GM23338 (cell line): ENCODE data around the gene RRP8. TPM values are rescaled to one million over a fixed set of nuclear protein-coding genes. Genes with fewer than 3 reads are reported as not detected.

ENCODE experiments used
- ATAC-seq: fragments of 200-7000 bp; cut with Tn5 transposase; 3 replicates; pipeline ENCODE4 v1.9.1; 2020
- DNase-seq: peaks from one replicate; pipeline ENCODE4 v3.0.0-alpha.2; 2015; ENCODE audit warnings: low spot score
- H2AFZ ChIP-seq: fragments of 200-600 bp; sonication (generic); 2 replicates; pipeline ENCODE4 v1.8.0; 2016; ENCODE audit warnings: antibody characterized with exemption, mild to moderate bottlenecking, moderate library complexity
- H3F3A ChIP-seq: fragments of 200-600 bp; sonication (generic); replicated peaks from 2 replicates; pipeline ENCODE4 v1.8.0; 2017; ENCODE audit warnings: antibody characterized with exemption, mixed run types, low read depth
- H3K27ac ChIP-seq: fragments of 200-600 bp; sonication (generic); 2 replicates; pipeline ENCODE4 v1.6.1; 2016; ENCODE audit warnings: low read depth
- H3K27me3 ChIP-seq: fragments of 200-600 bp; sonication (generic); 2 replicates; pipeline ENCODE4 v1.8.0; 2016; ENCODE audit warnings: mild to moderate bottlenecking, mixed run types, moderate library complexity; ENCODE audit not compliant: insufficient read depth
- H3K36me3 ChIP-seq: fragments of 200-600 bp; sonication (generic); 2 replicates; pipeline ENCODE4 v1.8.0; 2016; ENCODE audit warnings: mild to moderate bottlenecking; ENCODE audit not compliant: insufficient read depth
- H3K4me1 ChIP-seq: fragments of 200-600 bp; sonication (generic); 2 replicates; pipeline ENCODE4 v1.8.0; 2016; ENCODE audit warnings: mild to moderate bottlenecking, moderate library complexity; ENCODE audit not compliant: insufficient read depth
- H3K4me2 ChIP-seq: fragments of 200-600 bp; sonication (generic); 2 replicates; pipeline ENCODE4 v1.7.1; 2017; ENCODE audit warnings: mixed run types
- H3K4me3 ChIP-seq: fragments of 200-600 bp; sonication (generic); 2 replicates; pipeline ENCODE4 v1.6.1; 2016; ENCODE audit warnings: mixed run types
- H3K79me2 ChIP-seq: fragments of 200-600 bp; sonication (generic); replicated peaks from 2 replicates; pipeline ENCODE4 v1.8.0; 2017; ENCODE audit warnings: mild to moderate bottlenecking; ENCODE audit not compliant: insufficient read depth
- H3K9me2 ChIP-seq: fragments of 200-600 bp; sonication (generic); 2 replicates; pipeline ENCODE4 v1.8.0; 2017; ENCODE audit not compliant: insufficient read depth
- H4K20me1 ChIP-seq: fragments of 200-600 bp; sonication (generic); replicated peaks from 2 replicates; pipeline ENCODE4 v1.8.0; 2017; ENCODE audit warnings: mild to moderate bottlenecking; ENCODE audit not compliant: insufficient read depth
- H3K27ac Mint-ChIP-seq: 2 replicates; pipeline ENCODE4 v1.8.0; 2020; ENCODE audit warnings: inconsistent platforms, mild to moderate bottlenecking, moderate library complexity, mixed read lengths
- H3K27me3 Mint-ChIP-seq: 3 replicates; pipeline ENCODE4 v1.8.0; 2022; ENCODE audit warnings: low read depth, mild to moderate bottlenecking, moderate library complexity, mixed read lengths, inconsistent platforms; ENCODE audit not compliant: insufficient read depth, poor library complexity
- H3K36me3 Mint-ChIP-seq: 3 replicates; pipeline ENCODE4 v1.8.0; 2021; ENCODE audit warnings: low read depth, mild to moderate bottlenecking, inconsistent platforms, moderate library complexity, mixed read lengths
- H3K4me1 Mint-ChIP-seq: 3 replicates; pipeline ENCODE4 v1.8.0; 2020; ENCODE audit warnings: mild to moderate bottlenecking, inconsistent platforms, mixed read lengths
- H3K4me3 Mint-ChIP-seq: 3 replicates; pipeline ENCODE4 v1.8.0; 2021; ENCODE audit warnings: moderate library complexity, mild to moderate bottlenecking, inconsistent platforms, mixed read lengths
- H3K9me3 Mint-ChIP-seq: 3 replicates; pipeline ENCODE4 v1.8.0; 2020; ENCODE audit warnings: moderate library complexity, mild to moderate bottlenecking, inconsistent platforms, mixed read lengths
- CREB1 ChIP-seq: fragments of 250-450 bp; sonication (Bioruptor Pico); IDR thresholded peaks from 2 replicates; pipeline ENCODE4 v1.5.0; 2020; ENCODE audit warnings: low read depth, mild to moderate bottlenecking, moderate library complexity
- EZH2 ChIP-seq: fragments of 200-600 bp; sonication (generic); IDR thresholded peaks from one replicate; pipeline ENCODE4 v1.8.0; 2017; ENCODE audit warnings: antibody characterized with exemption, mild to moderate bottlenecking, low read depth; ENCODE audit not compliant: unreplicated experiment
- EZH2phosphoT487 ChIP-seq: fragments of 200-600 bp; sonication (generic); IDR thresholded peaks from one replicate; pipeline ENCODE4 v1.8.1; 2018; ENCODE audit warnings: antibody characterized with exemption; ENCODE audit not compliant: unreplicated experiment
- JUNB ChIP-seq: IDR thresholded peaks from one replicate; pipeline ENCODE4 v1.6.1; 2016; ENCODE audit warnings: antibody characterized with exemption; ENCODE audit not compliant: unreplicated experiment
- NANOG ChIP-seq: IDR thresholded peaks from 2 replicates; pipeline ENCODE4 v1.6.1; 2016; ENCODE audit warnings: antibody characterized with exemption, borderline replicate concordance
- POLR2AphosphoS5 ChIP-seq: IDR thresholded peaks from 2 replicates; pipeline ENCODE4 v1.6.1; 2016; ENCODE audit warnings: antibody characterized with exemption, low read depth
- REST ChIP-seq: IDR thresholded peaks from one replicate; pipeline ENCODE4 v1.6.1; 2018; ENCODE audit warnings: antibody characterized with exemption; ENCODE audit not compliant: unreplicated experiment
- STAT1 ChIP-seq: IDR thresholded peaks from one replicate; pipeline ENCODE4 v1.6.1; 2016; ENCODE audit warnings: antibody characterized with exemption; ENCODE audit not compliant: unreplicated experiment
- ZNF114 ChIP-seq: fragments of 250-450 bp; sonication (Bioruptor Pico); IDR thresholded peaks from 2 replicates; pipeline ENCODE4 v1.5.0; 2020; ENCODE audit warnings: mild to moderate bottlenecking, moderate library complexity
- ZNF331 ChIP-seq: fragments of 250-450 bp; sonication (Bioruptor Pico); IDR thresholded peaks from 2 replicates; pipeline ENCODE4 v1.5.0; 2020; ENCODE audit warnings: low read depth, mild to moderate bottlenecking, moderate library complexity
- polyA plus RNA-seq: library from polyadenylated mRNA; unstranded; fragments of >200 nt; fragmentation: Nextera tagmentation; extraction: Ambion mirVana; gene quantifications from 2 replicates; pipeline ENCODE4 v1.2.1, GENCODE V29; 2016
- total RNA-seq: library from RNA; depleted of rRNA; stranded (reverse); fragments of >200 nt; shearing (Covaris generic); gene quantifications from 2 replicates; pipeline ENCODE4 v1.2.3, GENCODE V29; 2014
- TF ChIP-seq, protein P1 (sequence below): IDR thresholded peaks from 2 replicates; pipeline ENCODE4 v1.6.1; 2016; ENCODE audit warnings: antibody characterized with exemption
- TF ChIP-seq, protein P2 (sequence below), 2 experiments: fragments of 200-600 bp in 1 of 2; sonication (generic) in 1 of 2; conservative IDR thresholded peaks; 2 replicates each; pipeline versions ENCODE4 v1.5.1 to v1.6.1; 2016 to 2017; ENCODE audit warnings: antibody characterized with exemption in 2 of 2, low read depth in 2 of 2, mild to moderate bottlenecking in 2 of 2, moderate library complexity in 1 of 2
- TF ChIP-seq, protein P3 (sequence below): fragments of 250-450 bp; sonication (Bioruptor Pico); IDR thresholded peaks from 2 replicates; pipeline ENCODE4 v1.5.0; 2020; ENCODE audit warnings: mild to moderate bottlenecking, moderate library complexity

Gene RRP8
- total and polyA plus RNA-seq, 2 experiments from 2014 or later: 7.4 to 13.7 TPM

GRCh38 chr11:6615882-6616585 is 12.6 kb upstream of the RRP8 start:
- no peak for TF ChIP-seq CREB1 (CRISPR knock-in tag)
- TF ChIP-seq POLR2AphosphoS5: no peak
- no peak for TF ChIP-seq REST
- TF ChIP-seq STAT1: no peak
- TF ChIP-seq ZNF331: no peak
- TF ChIP-seq, protein P1, sequence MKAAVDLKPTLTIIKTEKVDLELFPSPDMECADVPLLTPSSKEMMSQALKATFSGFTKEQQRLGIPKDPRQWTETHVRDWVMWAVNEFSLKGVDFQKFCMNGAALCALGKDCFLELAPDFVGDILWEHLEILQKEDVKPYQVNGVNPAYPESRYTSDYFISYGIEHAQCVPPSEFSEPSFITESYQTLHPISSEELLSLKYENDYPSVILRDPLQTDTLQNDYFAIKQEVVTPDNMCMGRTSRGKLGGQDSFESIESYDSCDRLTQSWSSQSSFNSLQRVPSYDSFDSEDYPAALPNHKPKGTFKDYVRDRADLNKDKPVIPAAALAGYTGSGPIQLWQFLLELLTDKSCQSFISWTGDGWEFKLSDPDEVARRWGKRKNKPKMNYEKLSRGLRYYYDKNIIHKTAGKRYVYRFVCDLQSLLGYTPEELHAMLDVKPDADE: no peak
- TF ChIP-seq ZNF114 (CRISPR knock-in tag): no peak
- no peak for TF ChIP-seq EZH2phosphoT487
- TF ChIP-seq, protein P2, sequence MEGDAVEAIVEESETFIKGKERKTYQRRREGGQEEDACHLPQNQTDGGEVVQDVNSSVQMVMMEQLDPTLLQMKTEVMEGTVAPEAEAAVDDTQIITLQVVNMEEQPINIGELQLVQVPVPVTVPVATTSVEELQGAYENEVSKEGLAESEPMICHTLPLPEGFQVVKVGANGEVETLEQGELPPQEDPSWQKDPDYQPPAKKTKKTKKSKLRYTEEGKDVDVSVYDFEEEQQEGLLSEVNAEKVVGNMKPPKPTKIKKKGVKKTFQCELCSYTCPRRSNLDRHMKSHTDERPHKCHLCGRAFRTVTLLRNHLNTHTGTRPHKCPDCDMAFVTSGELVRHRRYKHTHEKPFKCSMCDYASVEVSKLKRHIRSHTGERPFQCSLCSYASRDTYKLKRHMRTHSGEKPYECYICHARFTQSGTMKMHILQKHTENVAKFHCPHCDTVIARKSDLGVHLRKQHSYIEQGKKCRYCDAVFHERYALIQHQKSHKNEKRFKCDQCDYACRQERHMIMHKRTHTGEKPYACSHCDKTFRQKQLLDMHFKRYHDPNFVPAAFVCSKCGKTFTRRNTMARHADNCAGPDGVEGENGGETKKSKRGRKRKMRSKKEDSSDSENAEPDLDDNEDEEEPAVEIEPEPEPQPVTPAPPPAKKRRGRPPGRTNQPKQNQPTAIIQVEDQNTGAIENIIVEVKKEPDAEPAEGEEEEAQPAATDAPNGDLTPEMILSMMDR (conservative IDR thresholded peaks at IDR 0.05; ENCODE audit: low read depth in 2 of 2): no peak
- TF ChIP-seq, protein P3, sequence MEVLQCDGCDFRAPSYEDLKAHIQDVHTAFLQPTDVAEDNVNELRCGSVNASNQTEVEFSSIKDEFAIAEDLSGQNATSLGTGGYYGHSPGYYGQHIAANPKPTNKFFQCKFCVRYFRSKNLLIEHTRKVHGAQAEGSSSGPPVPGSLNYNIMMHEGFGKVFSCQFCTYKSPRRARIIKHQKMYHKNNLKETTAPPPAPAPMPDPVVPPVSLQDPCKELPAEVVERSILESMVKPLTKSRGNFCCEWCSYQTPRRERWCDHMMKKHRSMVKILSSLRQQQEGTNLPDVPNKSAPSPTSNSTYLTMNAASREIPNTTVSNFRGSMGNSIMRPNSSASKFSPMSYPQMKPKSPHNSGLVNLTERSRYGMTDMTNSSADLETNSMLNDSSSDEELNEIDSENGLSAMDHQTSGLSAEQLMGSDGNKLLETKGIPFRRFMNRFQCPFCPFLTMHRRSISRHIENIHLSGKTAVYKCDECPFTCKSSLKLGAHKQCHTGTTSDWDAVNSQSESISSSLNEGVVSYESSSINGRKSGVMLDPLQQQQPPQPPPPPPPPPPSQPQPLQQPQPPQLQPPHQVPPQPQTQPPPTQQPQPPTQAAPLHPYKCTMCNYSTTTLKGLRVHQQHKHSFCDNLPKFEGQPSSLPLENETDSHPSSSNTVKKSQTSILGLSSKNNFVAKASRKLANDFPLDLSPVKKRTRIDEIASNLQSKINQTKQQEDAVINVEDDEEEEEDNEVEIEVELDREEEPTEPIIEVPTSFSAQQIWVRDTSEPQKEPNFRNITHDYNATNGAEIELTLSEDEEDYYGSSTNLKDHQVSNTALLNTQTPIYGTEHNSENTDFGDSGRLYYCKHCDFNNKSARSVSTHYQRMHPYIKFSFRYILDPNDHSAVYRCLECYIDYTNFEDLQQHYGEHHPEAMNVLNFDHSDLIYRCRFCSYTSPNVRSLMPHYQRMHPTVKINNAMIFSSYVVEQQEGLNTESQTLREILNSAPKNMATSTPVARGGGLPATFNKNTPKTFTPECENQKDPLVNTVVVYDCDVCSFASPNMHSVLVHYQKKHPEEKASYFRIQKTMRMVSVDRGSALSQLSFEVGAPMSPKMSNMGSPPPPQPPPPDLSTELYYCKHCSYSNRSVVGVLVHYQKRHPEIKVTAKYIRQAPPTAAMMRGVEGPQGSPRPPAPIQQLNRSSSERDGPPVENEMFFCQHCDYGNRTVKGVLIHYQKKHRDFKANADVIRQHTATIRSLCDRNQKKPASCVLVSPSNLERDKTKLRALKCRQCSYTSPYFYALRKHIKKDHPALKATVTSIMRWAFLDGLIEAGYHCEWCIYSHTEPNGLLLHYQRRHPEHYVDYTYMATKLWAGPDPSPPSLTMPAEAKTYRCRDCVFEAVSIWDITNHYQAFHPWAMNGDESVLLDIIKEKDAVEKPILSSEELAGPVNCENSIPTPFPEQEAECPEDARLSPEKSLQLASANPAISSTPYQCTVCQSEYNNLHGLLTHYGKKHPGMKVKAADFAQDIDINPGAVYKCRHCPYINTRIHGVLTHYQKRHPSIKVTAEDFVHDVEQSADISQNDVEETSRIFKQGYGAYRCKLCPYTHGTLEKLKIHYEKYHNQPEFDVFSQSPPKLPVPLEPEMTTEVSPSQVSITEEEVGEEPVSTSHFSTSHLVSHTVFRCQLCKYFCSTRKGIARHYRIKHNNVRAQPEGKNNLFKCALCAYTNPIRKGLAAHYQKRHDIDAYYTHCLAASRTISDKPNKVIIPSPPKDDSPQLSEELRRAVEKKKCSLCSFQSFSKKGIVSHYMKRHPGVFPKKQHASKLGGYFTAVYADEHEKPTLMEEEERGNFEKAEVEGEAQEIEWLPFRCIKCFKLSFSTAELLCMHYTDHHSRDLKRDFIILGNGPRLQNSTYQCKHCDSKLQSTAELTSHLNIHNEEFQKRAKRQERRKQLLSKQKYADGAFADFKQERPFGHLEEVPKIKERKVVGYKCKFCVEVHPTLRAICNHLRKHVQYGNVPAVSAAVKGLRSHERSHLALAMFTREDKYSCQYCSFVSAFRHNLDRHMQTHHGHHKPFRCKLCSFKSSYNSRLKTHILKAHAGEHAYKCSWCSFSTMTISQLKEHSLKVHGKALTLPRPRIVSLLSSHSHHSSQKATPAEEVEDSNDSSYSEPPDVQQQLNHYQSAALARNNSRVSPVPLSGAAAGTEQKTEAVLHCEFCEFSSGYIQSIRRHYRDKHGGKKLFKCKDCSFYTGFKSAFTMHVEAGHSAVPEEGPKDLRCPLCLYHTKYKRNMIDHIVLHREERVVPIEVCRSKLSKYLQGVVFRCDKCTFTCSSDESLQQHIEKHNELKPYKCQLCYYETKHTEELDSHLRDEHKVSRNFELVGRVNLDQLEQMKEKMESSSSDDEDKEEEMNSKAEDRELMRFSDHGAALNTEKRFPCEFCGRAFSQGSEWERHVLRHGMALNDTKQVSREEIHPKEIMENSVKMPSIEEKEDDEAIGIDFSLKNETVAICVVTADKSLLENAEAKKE (CRISPR knock-in tag): no peak
- TF ChIP-seq JUNB: no peak
- TF ChIP-seq EZH2: no peak
- TF ChIP-seq NANOG: no peak
- Histone ChIP-seq H3F3A (no peaks in the 10 kb centered on the region; the same call in 1 of the 2 replicates), H3K9me2 (no peaks in the 10 kb centered on the region), H3K79me2 (peaks cover 15% of the 10 kb centered on the region), H3K27ac (no peak overlapping the region), H3K27me3 (no peaks in the 10 kb centered on the region), H3K4me1 (peaks cover 19% of the 10 kb centered on the region), H3K36me3 (peaks cover 2% of the 10 kb centered on the region; the same call in 1 of the 2 replicates), H4K20me1 (no peaks in the 10 kb centered on the region; the same call in 1 of the 2 replicates), H3K4me2 (no peak overlapping the region), H3K4me3 (no peak overlapping the region), H2AFZ (no peak overlapping the region)
- no peak for ATAC-seq
- Mint-ChIP-seq H3K9me3 (no peaks in the 10 kb centered on the region), H3K4me1 (peaks cover 5% of the 10 kb centered on the region), H3K4me3 (no peak overlapping the region; the same call in 2 of the 3 replicates), H3K27me3 (peaks cover 10% of the 10 kb centered on the region), H3K36me3 (peaks cover 9% of the 10 kb centered on the region), H3K27ac (no peak overlapping the region)
- DNase-seq: no peak
